Measurements from ENCODE around the gene APCDD1L.

- TF ChIP-seq RAD21 (IDR thresholded peaks at IDR 0.05 in 1 of 2, conservative IDR thresholded peaks at IDR 0.05 in 1 of 2; ENCODE audit: low read depth in 2 of 2, low read length in 2 of 2) (no peak), POLR2A (IDR thresholded peaks at IDR 0.05; ENCODE audit: control extremely low read depth in 1 of 2, low read depth in 2 of 2, low read length in 2 of 2) (no peak), CTCF (IDR thresholded peaks at IDR 0.05; ENCODE audit: control extremely low read depth in 1 of 3, insufficient read depth in 1 of 3, low read depth in 1 of 3, low read length in 3 of 3) (no peak), ZNF274 (IDR thresholded peaks at IDR 0.05; ENCODE audit: borderline replicate concordance, extremely low read depth, low read length) (no peak), EZH2 (IDR thresholded peaks at IDR 0.05; ENCODE audit: low read depth, low read length, severe bottlenecking) (no peak), ATF3 (IDR thresholded peaks at IDR 0.05; ENCODE audit: insufficient read depth, low read depth, low read length) (no peak)
Measured at GRCh38 chr20:58511861-58512260, 3.3 kb downstream of the APCDD1L start.
